ENCODE measurements around the gene MYO1A.

Gene MYO1A

GRCh38 chr12:57049890-57050289, at the start of gene MYO1A:
MYO1A (minus strand) TSS chr12:57050129; CDS start chr12:57048323, 1,806 bp downstream.
- in situ Hi-C loops (cut with MboI; ENCODE audit: low pct_unique_long_range_greater_than_20kb, low sequenced_read_pairs), result no loop called here
- no peak for DNase-seq

- no peak for DNase-seq
- in situ Hi-C loops (cut with MboI; ENCODE audit: low pct_unique_long_range_greater_than_20kb, low sequenced_read_pairs), result no loop called here
These were observed 49.3 kb upstream of the MYO1A start for GRCh38 chr12:57099047-57099714.

GRCh38 chr12:57098546-57098945, 48.6 kb upstream of the MYO1A start:
- in situ Hi-C loops (cut with MboI; ENCODE audit: low pct_unique_long_range_greater_than_20kb, low sequenced_read_pairs), result no loop called here
- no peak for DNase-seq

GRCh38 chr12:57097554-57097835, 47.6 kb upstream of the MYO1A start:
- DNase-seq, result no peak
- in situ Hi-C loops (cut with MboI; ENCODE audit: low pct_unique_long_range_greater_than_20kb, low sequenced_read_pairs), result no loop called here

- in situ Hi-C loops (cut with MboI; ENCODE audit: low pct_unique_long_range_greater_than_20kb, low sequenced_read_pairs), result no loop called here
- no peak for DNase-seq
These were observed 47.0 kb upstream of the MYO1A start for GRCh38 chr12:57096748-57097553.

GRCh38 chr12:57096099-57096572, 46.2 kb upstream of the MYO1A start:
- DNase-seq, result peak; percentile 62
- in situ Hi-C loops (cut with MboI; ENCODE audit: low pct_unique_long_range_greater_than_20kb, low sequenced_read_pairs), result no loop called here

GRCh38 chr12:57095440-57095839, 45.5 kb upstream of the MYO1A start:
- in situ Hi-C loops (cut with MboI; ENCODE audit: low pct_unique_long_range_greater_than_20kb, low sequenced_read_pairs), result no loop called here
- DNase-seq, result no peak

GRCh38 chr12:57094208-57095160, 44.6 kb upstream of the MYO1A start:
- DNase-seq, result no peak
- in situ Hi-C loops (cut with MboI; ENCODE audit: low pct_unique_long_range_greater_than_20kb, low sequenced_read_pairs), result no loop called here

GRCh38 chr12:57093415-57094207, 43.7 kb upstream of the MYO1A start:
- in situ Hi-C loops (cut with MboI; ENCODE audit: low pct_unique_long_range_greater_than_20kb, low sequenced_read_pairs), result no loop called here
- DNase-seq, result peak; percentile 54

- no peak for DNase-seq
- in situ Hi-C loops (cut with MboI; ENCODE audit: low pct_unique_long_range_greater_than_20kb, low sequenced_read_pairs), result no loop called here
These were observed 43.0 kb upstream of the MYO1A start for GRCh38 chr12:57092876-57093414.

GRCh38 chr12:57092529-57092862, 42.6 kb upstream of the MYO1A start:
- in situ Hi-C loops (cut with MboI; ENCODE audit: low pct_unique_long_range_greater_than_20kb, low sequenced_read_pairs), result no loop called here
- DNase-seq, result no peak

GRCh38 chr12:57091638-57092528, 42.0 kb upstream of the MYO1A start:
- in situ Hi-C loops (cut with MboI; ENCODE audit: low pct_unique_long_range_greater_than_20kb, low sequenced_read_pairs), result no loop called here
- DNase-seq, result no peak

- DNase-seq, result no peak
- in situ Hi-C loops (cut with MboI; ENCODE audit: low pct_unique_long_range_greater_than_20kb, low sequenced_read_pairs), result no loop called here
These were observed 41.2 kb upstream of the MYO1A start for GRCh38 chr12:57090924-57091637.

GRCh38 chr12:57090490-57090889, 40.6 kb upstream of the MYO1A start:
- in situ Hi-C loops (cut with MboI; ENCODE audit: low pct_unique_long_range_greater_than_20kb, low sequenced_read_pairs), result no loop called here
- no peak for DNase-seq

GRCh38 chr12:57089271-57090245, 39.6 kb upstream of the MYO1A start:
- in situ Hi-C loops (cut with MboI; ENCODE audit: low pct_unique_long_range_greater_than_20kb, low sequenced_read_pairs), result no loop called here
- DNase-seq, result peak; percentile 88
